ENCODE results near the gene ILF3. TPM values are rescaled to one million over a fixed set of nuclear protein-coding genes. Genes with fewer than 3 reads are reported as not detected.

ILF3 gene
- total and polyA plus RNA-seq, 2 donors (not counting 3 experiments of a cell fraction or from before 2014, with no cell fraction given) = 186 to 459 TPM

DNA sequence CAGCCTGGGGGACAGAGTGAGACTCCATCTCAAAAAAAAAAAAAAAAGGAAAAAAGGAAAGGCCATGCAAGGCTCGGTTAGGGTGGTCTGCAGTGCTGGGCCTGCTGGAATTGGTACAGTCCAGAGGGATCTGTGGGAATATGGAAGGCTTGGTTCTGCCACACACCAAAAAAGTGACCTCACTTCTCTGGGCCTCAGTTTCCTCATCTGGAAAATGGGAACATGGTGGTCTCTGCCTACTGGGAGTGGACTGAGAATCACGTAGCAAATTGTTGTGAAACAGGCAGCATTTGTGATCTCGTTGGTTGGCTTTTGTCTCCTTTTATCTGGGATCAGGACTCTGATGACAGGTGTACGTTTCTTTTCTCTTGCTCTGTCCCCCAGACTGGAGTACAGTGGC, 71.3 kb downstream of the ILF3 start:
- dilution Hi-C loops (cut with MboI; ENCODE audit: extremely low pct_ligation_motif_present, low sequenced_read_pairs) = no loop called here
- no TSS peak for BruUV-seq (replicated peaks)
- H4K20me1 ChIP-seq (replicated peaks; ENCODE audit: control insufficient read depth, extremely low read depth, insufficient read depth, low read length) = peaks cover 3% of the 10 kb centered on the region
- H3K4me1 ChIP-seq (ENCODE audit: control insufficient read depth, extremely low read depth, insufficient read depth, low read length) = no peaks in the 10 kb centered on the region
- H3K4me2 ChIP-seq (ENCODE audit: insufficient read depth, low read length) = no peak overlapping the region
- TF ChIP-seq EZH2 (IDR thresholded peaks at IDR 0.05; ENCODE audit: borderline replicate concordance, low read depth, low read length, severe bottlenecking) = no peak
- TF ChIP-seq FOS (IDR thresholded peaks at IDR 0.05; ENCODE audit: borderline replicate concordance, insufficient read depth, low read length) = no peak
- TF ChIP-seq, protein P1, sequence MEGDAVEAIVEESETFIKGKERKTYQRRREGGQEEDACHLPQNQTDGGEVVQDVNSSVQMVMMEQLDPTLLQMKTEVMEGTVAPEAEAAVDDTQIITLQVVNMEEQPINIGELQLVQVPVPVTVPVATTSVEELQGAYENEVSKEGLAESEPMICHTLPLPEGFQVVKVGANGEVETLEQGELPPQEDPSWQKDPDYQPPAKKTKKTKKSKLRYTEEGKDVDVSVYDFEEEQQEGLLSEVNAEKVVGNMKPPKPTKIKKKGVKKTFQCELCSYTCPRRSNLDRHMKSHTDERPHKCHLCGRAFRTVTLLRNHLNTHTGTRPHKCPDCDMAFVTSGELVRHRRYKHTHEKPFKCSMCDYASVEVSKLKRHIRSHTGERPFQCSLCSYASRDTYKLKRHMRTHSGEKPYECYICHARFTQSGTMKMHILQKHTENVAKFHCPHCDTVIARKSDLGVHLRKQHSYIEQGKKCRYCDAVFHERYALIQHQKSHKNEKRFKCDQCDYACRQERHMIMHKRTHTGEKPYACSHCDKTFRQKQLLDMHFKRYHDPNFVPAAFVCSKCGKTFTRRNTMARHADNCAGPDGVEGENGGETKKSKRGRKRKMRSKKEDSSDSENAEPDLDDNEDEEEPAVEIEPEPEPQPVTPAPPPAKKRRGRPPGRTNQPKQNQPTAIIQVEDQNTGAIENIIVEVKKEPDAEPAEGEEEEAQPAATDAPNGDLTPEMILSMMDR (IDR thresholded peaks at IDR 0.05; ENCODE audit: extremely low read depth in 1 of 2, insufficient read depth in 1 of 2, low read depth in 1 of 2, low read length in 2 of 2) = no peak
- no peak for TF ChIP-seq POLR2AphosphoS5 (IDR thresholded peaks at IDR 0.05; ENCODE audit: insufficient read depth, low read depth, low read length)
- TF ChIP-seq POLR2A (IDR thresholded peaks at IDR 0.05; ENCODE audit: low read depth, low read length) = no peak
- no peak for TF ChIP-seq MYC (IDR thresholded peaks at IDR 0.05; ENCODE audit: low read depth, low read length)
- no peak for TF ChIP-seq GATA2 (IDR thresholded peaks at IDR 0.05; ENCODE audit: insufficient read depth, insufficient read length, low read depth, low read length)
- no peak for TF ChIP-seq JUN (IDR thresholded peaks at IDR 0.05; ENCODE audit: borderline replicate concordance, insufficient read depth, insufficient read length, low read depth)
- TF ChIP-seq, protein P2, sequence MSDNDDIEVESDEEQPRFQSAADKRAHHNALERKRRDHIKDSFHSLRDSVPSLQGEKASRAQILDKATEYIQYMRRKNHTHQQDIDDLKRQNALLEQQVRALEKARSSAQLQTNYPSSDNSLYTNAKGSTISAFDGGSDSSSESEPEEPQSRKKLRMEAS (IDR thresholded peaks at IDR 0.05; ENCODE audit: insufficient read depth, insufficient read length) = no peak
- no peaks in the 10 kb centered on the region for H3K9me3 ChIP-seq (replicated peaks; ENCODE audit: control insufficient read depth, insufficient read depth, low read length)
- DNase-seq (ENCODE audit: low read depth, low spot score) = no peak
- ChIA-PET CTCF (no interaction called here), POLR2A (no interaction called here)
- H3K9me1 ChIP-seq (replicated peaks; ENCODE audit: control insufficient read depth, extremely low read depth, insufficient read depth, low read length) = no peaks in the 10 kb centered on the region
- H3K27ac ChIP-seq (ENCODE audit: insufficient read depth, low read depth, low read length) = no peak overlapping the region
- intact Hi-C loops (cut with micrococcal nuclease) = no loop called here
- H3K36me3 ChIP-seq (ENCODE audit: control insufficient read depth in 2 of 2, extremely low read depth in 1 of 2, insufficient read depth in 2 of 2, low read length in 2 of 2) = no peaks in the 10 kb centered on the region
- no peak overlapping the region for H3K4me3 ChIP-seq (replicated peaks in 1 of 3; ENCODE audit: insufficient read depth in 1 of 3, low read depth in 1 of 3, low read length in 3 of 3)
- H3K79me2 ChIP-seq (ENCODE audit: control insufficient read depth, insufficient read depth, low read length) = peaks cover 94% of the 10 kb centered on the region
- no peak overlapping the region for H2AFZ ChIP-seq (ENCODE audit: low read depth, low read length)
- H3K27me3 ChIP-seq (ENCODE audit: control insufficient read depth in 2 of 2, insufficient read depth in 2 of 2, low read length in 2 of 2) = no peaks in the 10 kb centered on the region
- no peak for FAIRE-seq
- H3K9ac ChIP-seq (replicated peaks; ENCODE audit: extremely low read depth, insufficient read depth, low read length) = no peak overlapping the region
